Activated CD8-positive, alpha-beta T cell treated with anti-CD3 and anti-CD28 coated beads for 36 hours (primary cell): ENCODE results near the gene CLEC18A. TPM values are rescaled to one million over a fixed set of nuclear protein-coding genes. Genes with fewer than 3 reads are reported as not detected.
"Not testable (repeated sequence)": the region's sequence is repeated elsewhere in the genome, so short reads cannot be mapped to it uniquely, and the experiment has no call there.

Experiments
- ATAC-seq: fragments of 200-7000 bp; cut with Tn5 transposase; one replicate; pipeline ENCODE4 v1.10.0; 2021; ENCODE audit warnings: mild to moderate bottlenecking, moderate library complexity
- CTCF ChIA-PET: fragments of 350-600 bp; sonication (Branson Sonifier 250); formaldehyde crosslinking; loops from one replicate; lab custom pipeline; 2021; ENCODE audit warnings: antibody characterized with exemption; lab: Charles Lee
- POLR2A ChIA-PET: fragments of 350-600 bp; sonication (Branson Sonifier 250); formaldehyde crosslinking; loops from one replicate; lab custom pipeline; 2021; ENCODE audit warnings: antibody characterized with exemption; lab: Charles Lee
- DNase-seq: peaks from one replicate; pipeline ENCODE4 v3.0.0-alpha.2; 2020
- H3K27ac Mint-ChIP-seq: one replicate; pipeline ENCODE4 v1.8.0; 2021; ENCODE audit warnings: mild to moderate bottlenecking, mixed read lengths
- H3K27me3 Mint-ChIP-seq: one replicate; pipeline ENCODE4 v1.8.0; 2021; ENCODE audit warnings: mixed read lengths
- H3K36me3 Mint-ChIP-seq: one replicate; pipeline ENCODE4 v1.8.0; 2021; ENCODE audit warnings: low read depth, mixed read lengths
- H3K4me1 Mint-ChIP-seq: one replicate; pipeline ENCODE4 v1.8.0; 2021; ENCODE audit warnings: low read depth, mixed read lengths
- H3K4me3 Mint-ChIP-seq: one replicate; pipeline ENCODE4 v1.8.0; 2021; ENCODE audit warnings: mild to moderate bottlenecking, moderate library complexity, mixed read lengths
- H3K9me3 Mint-ChIP-seq: one replicate; pipeline ENCODE4 v1.8.0; 2021; ENCODE audit warnings: mixed read lengths
- intact Hi-C: fragments of 100-400 bp; cut with micrococcal nuclease; formaldehyde crosslinking; loops from one replicate; pipeline ENCODE4 v1.10.0; 2022
- total RNA-seq, 2 experiments: library from RNA; stranded (reverse); gene quantifications; one replicate each; pipeline ENCODE4 v1.2.3, GENCODE V29; 2021

Gene CLEC18A
- total RNA-seq, 2 experiments from 2014 or later: 0.25 to 0.36 TPM

- H3K4me1 Mint-ChIP-seq, ATAC-seq, H3K9me3 Mint-ChIP-seq, POLR2A ChIA-PET, H3K27me3 Mint-ChIP-seq, intact Hi-C loops, H3K36me3 Mint-ChIP-seq, DNase-seq, H3K27ac Mint-ChIP-seq, H3K4me3 Mint-ChIP-seq, CTCF ChIA-PET: not testable (repeated sequence)
Measured at GRCh38 chr16:69967688-69968087, 16.6 kb downstream of the CLEC18A start.

GRCh38 chr16:69968125-69968524 lies 17.0 kb downstream of the CLEC18A start:
- H3K4me3 Mint-ChIP-seq, intact Hi-C loops, CTCF ChIA-PET, ATAC-seq, H3K9me3 Mint-ChIP-seq, DNase-seq, H3K4me1 Mint-ChIP-seq, H3K27ac Mint-ChIP-seq, H3K27me3 Mint-ChIP-seq, H3K36me3 Mint-ChIP-seq, POLR2A ChIA-PET: not testable (repeated sequence)

GRCh38 chr16:69969657-69970056 lies 18.5 kb downstream of the CLEC18A start:
- H3K4me1 Mint-ChIP-seq, POLR2A ChIA-PET, ATAC-seq, H3K9me3 Mint-ChIP-seq, H3K27me3 Mint-ChIP-seq, H3K36me3 Mint-ChIP-seq, H3K27ac Mint-ChIP-seq, H3K4me3 Mint-ChIP-seq, CTCF ChIA-PET, DNase-seq, intact Hi-C loops: not testable (repeated sequence)

- H3K27me3 Mint-ChIP-seq, H3K4me3 Mint-ChIP-seq, intact Hi-C loops, DNase-seq, CTCF ChIA-PET, H3K27ac Mint-ChIP-seq, H3K9me3 Mint-ChIP-seq, H3K4me1 Mint-ChIP-seq, POLR2A ChIA-PET, ATAC-seq, H3K36me3 Mint-ChIP-seq: not testable (repeated sequence)
Measured at GRCh38 chr16:69972120-69972519, 21.0 kb downstream of the CLEC18A start.

GRCh38 chr16:69972935-69973334 lies 21.8 kb downstream of the CLEC18A start:
- POLR2A ChIA-PET, H3K4me3 Mint-ChIP-seq, CTCF ChIA-PET, H3K9me3 Mint-ChIP-seq, H3K4me1 Mint-ChIP-seq, H3K36me3 Mint-ChIP-seq, DNase-seq, H3K27me3 Mint-ChIP-seq, intact Hi-C loops, ATAC-seq, H3K27ac Mint-ChIP-seq: not testable (repeated sequence)

- H3K36me3 Mint-ChIP-seq, H3K27me3 Mint-ChIP-seq, ATAC-seq, H3K9me3 Mint-ChIP-seq, H3K27ac Mint-ChIP-seq, intact Hi-C loops, H3K4me1 Mint-ChIP-seq, POLR2A ChIA-PET, DNase-seq, H3K4me3 Mint-ChIP-seq, CTCF ChIA-PET: not testable (repeated sequence)
Measured at GRCh38 chr16:69985196-69985595, 34.1 kb downstream of the CLEC18A start.

- H3K27me3 Mint-ChIP-seq, POLR2A ChIA-PET, intact Hi-C loops, H3K36me3 Mint-ChIP-seq, DNase-seq, CTCF ChIA-PET, H3K27ac Mint-ChIP-seq, ATAC-seq, H3K4me1 Mint-ChIP-seq, H3K9me3 Mint-ChIP-seq, H3K4me3 Mint-ChIP-seq: not testable (repeated sequence)
Measured at GRCh38 chr16:69997956-69998355, 46.8 kb downstream of the CLEC18A start.

- H3K4me3 Mint-ChIP-seq, H3K36me3 Mint-ChIP-seq, POLR2A ChIA-PET, CTCF ChIA-PET, H3K27me3 Mint-ChIP-seq, H3K27ac Mint-ChIP-seq, intact Hi-C loops, ATAC-seq, DNase-seq, H3K9me3 Mint-ChIP-seq, H3K4me1 Mint-ChIP-seq: not testable (repeated sequence)
Measured at GRCh38 chr16:69999801-70000200, 48.7 kb downstream of the CLEC18A start.

- CTCF ChIA-PET, intact Hi-C loops, H3K4me1 Mint-ChIP-seq, H3K4me3 Mint-ChIP-seq, POLR2A ChIA-PET, H3K36me3 Mint-ChIP-seq, H3K27ac Mint-ChIP-seq, H3K9me3 Mint-ChIP-seq, ATAC-seq, DNase-seq, H3K27me3 Mint-ChIP-seq: not testable (repeated sequence)
Measured at GRCh38 chr16:70003511-70003910, 52.4 kb downstream of the CLEC18A start.

- DNase-seq, H3K9me3 Mint-ChIP-seq, H3K27ac Mint-ChIP-seq, H3K4me3 Mint-ChIP-seq, ATAC-seq, intact Hi-C loops, H3K27me3 Mint-ChIP-seq, POLR2A ChIA-PET, H3K4me1 Mint-ChIP-seq, CTCF ChIA-PET, H3K36me3 Mint-ChIP-seq: not testable (repeated sequence)
Measured at GRCh38 chr16:70008604-70009003, 57.5 kb downstream of the CLEC18A start.

GRCh38 chr16:70010615-70011014 lies 59.5 kb downstream of the CLEC18A start:
- H3K27ac Mint-ChIP-seq, H3K27me3 Mint-ChIP-seq, H3K4me3 Mint-ChIP-seq, ATAC-seq, DNase-seq, H3K9me3 Mint-ChIP-seq, H3K4me1 Mint-ChIP-seq, intact Hi-C loops, H3K36me3 Mint-ChIP-seq, CTCF ChIA-PET, POLR2A ChIA-PET: not testable (repeated sequence)

GRCh38 chr16:70011120-70011519 lies 60.0 kb downstream of the CLEC18A start:
- H3K36me3 Mint-ChIP-seq, POLR2A ChIA-PET, H3K4me3 Mint-ChIP-seq, ATAC-seq, intact Hi-C loops, H3K4me1 Mint-ChIP-seq, CTCF ChIA-PET, DNase-seq, H3K9me3 Mint-ChIP-seq, H3K27ac Mint-ChIP-seq, H3K27me3 Mint-ChIP-seq: not testable (repeated sequence)

GRCh38 chr16:70012354-70012753 lies 61.2 kb downstream of the CLEC18A start:
- H3K9me3 Mint-ChIP-seq, H3K4me3 Mint-ChIP-seq, H3K27me3 Mint-ChIP-seq, DNase-seq, H3K36me3 Mint-ChIP-seq, intact Hi-C loops, CTCF ChIA-PET, POLR2A ChIA-PET, H3K4me1 Mint-ChIP-seq, ATAC-seq, H3K27ac Mint-ChIP-seq: not testable (repeated sequence)
